K562 (cell line): Measurements from ENCODE around the gene NR6A1. TPM values are rescaled to one million over a fixed set of nuclear protein-coding genes. Genes with fewer than 3 reads are reported as not detected.

Experiments used
- ATAC-seq: fragments of 200-7000 bp; cut with Tn5 transposase; 3 replicates; pipeline ENCODE4 v1.9.1; 2020; ENCODE audit warnings: moderate library complexity
- BruUV-seq: library from RNA; stranded (reverse); fragments of 400-500 nt; replicated peaks from 2 replicates; lab custom pipeline; 2021; lab: Mats Ljungman, UMichigan
- CTCF ChIA-PET: fragments of 300-600 bp; formaldehyde crosslinking; extraction: SDS; loops from one replicate; lab custom pipeline; 2021; ENCODE audit warnings: low intra/inter-chr PET ratio; lab: Yijun Ruan, JAX
- POLR2A ChIA-PET: fragments of 300-600, 350-650 bp; sonication (Branson Sonifier 250); formaldehyde crosslinking; extraction: SDS; loops from one replicate; lab custom pipeline; 2021; ENCODE audit warnings: antibody characterized with exemption, inconsistent platforms; lab: Yijun Ruan, JAX
- DNase-seq, 4 experiments: peaks; one replicate each; pipeline versions ENCODE4 v3.0.0 to v3.0.0-alpha.2; 2011 to 2018; ENCODE audit warnings: low spot score in 3 of 4, mixed read lengths in 3 of 4; ENCODE audit errors: extremely low read depth in 1 of 4
- FAIRE-seq: peaks from 2 replicates; lab custom pipeline; 2011; peaks lifted over from hg19 to GRCh38; lab: Jason Lieb, UNC
- H2AFZ ChIP-seq: 2 replicates; pipeline ENCODE4 v1.6.0; 2011; ENCODE audit warnings: low read depth, low read length, control low read depth, inconsistent platforms
- H3K27ac ChIP-seq: fragments of 200-600 bp; 3 replicates; pipeline ENCODE4 v1.8.0; 2011; ENCODE audit warnings: low read depth, mild to moderate bottlenecking, control low read depth, inconsistent platforms, low read length, moderate library complexity, mixed read lengths; ENCODE audit errors: extremely low read depth
- H3K27me3 ChIP-seq, 2 experiments: fragments of 300-600 bp in 1 of 2; 2 replicates in 1 of 2; 3 replicates in 1 of 2; pipeline versions ENCODE4 v1.6.0 to v1.8.0; 2011; ENCODE audit warnings: inconsistent platforms in 2 of 2, low read length in 2 of 2, mild to moderate bottlenecking in 1 of 2, mixed read lengths in 1 of 2, moderate library complexity in 1 of 2; ENCODE audit not compliant: control insufficient read depth in 2 of 2, insufficient read depth in 2 of 2
- H3K36me3 ChIP-seq: fragments of 300-600 bp; 3 replicates; pipeline ENCODE4 v1.8.0; 2011; ENCODE audit warnings: mild to moderate bottlenecking, low read length, inconsistent platforms; ENCODE audit not compliant: control insufficient read depth, insufficient read depth
- H3K4me1 ChIP-seq, 2 experiments: fragments of 200-600 bp in 1 of 2; replicated peaks in 1 of 2; 2 replicates in 1 of 2; 3 replicates in 1 of 2; pipeline versions ENCODE4 v1.5.1 to v1.8.0; 2011; ENCODE audit warnings: inconsistent platforms in 2 of 2, low read length in 2 of 2, mild to moderate bottlenecking in 1 of 2, mixed read lengths in 1 of 2, moderate library complexity in 1 of 2; ENCODE audit not compliant: control insufficient read depth in 2 of 2, insufficient read depth in 2 of 2
- H3K4me2 ChIP-seq: 2 replicates; pipeline ENCODE4 v1.6.1; 2011; ENCODE audit warnings: low read length, control low read depth, inconsistent platforms, mixed read lengths; ENCODE audit not compliant: insufficient read depth
- H3K4me3 ChIP-seq: fragments of 200-600 bp; sonication (generic), shearing (Covaris generic); 2 replicates; pipeline ENCODE4 v1.5.1; 2016; ENCODE audit warnings: control low read depth, inconsistent platforms
- H3K79me2 ChIP-seq: fragments of 200-600 bp; 3 replicates; pipeline ENCODE4 v1.8.0; 2011; ENCODE audit warnings: low read length, inconsistent platforms; ENCODE audit not compliant: control insufficient read depth, insufficient read depth
- H3K9ac ChIP-seq, 2 experiments: 2 replicates each; pipeline versions ENCODE4 v1.6.0 to v1.6.1; 2011; ENCODE audit warnings: low read depth in 2 of 2, low read length in 2 of 2, control low read depth in 1 of 2, inconsistent platforms in 1 of 2, mild to moderate bottlenecking in 1 of 2, mixed read lengths in 1 of 2; ENCODE audit not compliant: insufficient read depth in 1 of 2
- H3K9me1 ChIP-seq: one replicate; pipeline ENCODE4 v1.6.0; 2011; ENCODE audit warnings: inconsistent platforms, mild to moderate bottlenecking, low read length, moderate library complexity; ENCODE audit not compliant: control insufficient read depth, insufficient read depth
- H3K9me3 ChIP-seq: replicated peaks from 2 replicates; pipeline ENCODE4 v1.5.1; 2011; ENCODE audit warnings: low read depth, low read length, inconsistent platforms; ENCODE audit not compliant: control insufficient read depth, insufficient read depth
- H4K20me1 ChIP-seq: replicated peaks from 2 replicates; pipeline ENCODE4 v1.6.1; 2011; ENCODE audit warnings: low read length, inconsistent platforms, mixed read lengths; ENCODE audit not compliant: control insufficient read depth, insufficient read depth
- E2F1 ChIP-seq: sonication (generic); formaldehyde crosslinking; IDR thresholded peaks from 2 replicates; pipeline ENCODE4 v1.8.1; 2023; ENCODE audit warnings: mild to moderate bottlenecking, missing genetic modification reagents, moderate library complexity
- PKNOX1 ChIP-seq: fragments of 450-650 bp; IDR thresholded peaks from 2 replicates; pipeline ENCODE4 v1.6.1; 2016
- SRF ChIP-seq, 2 experiments: fragments of 250-450, 450-650 bp in 1 of 2; sonication (Bioruptor Pico) in 1 of 2; sonication (generic) in 1 of 2; formaldehyde crosslinking; IDR thresholded peaks; 2 replicates each; pipeline versions ENCODE4 v1.5.0 to v1.5.1; 2020 to 2022; ENCODE audit warnings: mild to moderate bottlenecking in 1 of 2, missing genetic modification reagents in 1 of 2
- YY1 ChIP-seq, 3 experiments: IDR thresholded peaks; 2 replicates each; pipeline ENCODE4 v1.6.1; 2011; ENCODE audit warnings: low read length in 2 of 3, mild to moderate bottlenecking in 2 of 3, moderate library complexity in 2 of 3, borderline replicate concordance in 1 of 3, control low read depth in 1 of 3, low read depth in 1 of 3; ENCODE audit not compliant: insufficient read depth in 3 of 3, insufficient replicate concordance in 2 of 3, control insufficient read depth in 1 of 3, insufficient read length in 1 of 3; ENCODE audit errors: extremely low read depth in 1 of 3
- WGBS: fragments of 100-300 bp; shearing (Covaris generic); methylation state at CpG from one replicate; pipeline ENCODE4 v1.1.6; 2016; ENCODE audit warnings: low coverage, mixed read lengths; ENCODE audit not compliant: insufficient coverage; ENCODE audit errors: missing lambda C conversion rate; 5-methylcytosine and 5-hydroxymethylcytosine counted together
- in situ Hi-C: fragments of 300-500 bp; cut with MboI; formaldehyde crosslinking; loops from 4 replicates; pipeline ENCODE4 v1.15.0; 2018; ENCODE audit warnings: inconsistent platforms, mixed read lengths
- intact Hi-C: fragments of 100-400 bp; cut with micrococcal nuclease; formaldehyde crosslinking; loops from 2 replicates; pipeline ENCODE4 v1.14.2; 2022
- polyA plus RNA-seq, 8 experiments: library from polyadenylated mRNA; depleted of rRNA in 4 of 8; stranded (reverse) in 5 of 8; unstranded in 3 of 8; fragments of >200 nt; fragmentation: Nextera tagmentation in 2 of 8; fragmentation: Illumina TruSeq in 1 of 8; extraction: Ambion mirVana in 2 of 8; extraction: Trizol in 1 of 8; gene quantifications; 2 replicates each; pipeline versions ENCODE4 v1.2.1 to v1.2.3, GENCODE V29; 2011 to 2014; ENCODE audit warnings: inconsistent platforms in 1 of 8, missing spikeins in 1 of 8
- total RNA-seq, 7 experiments: library from RNA; depleted of rRNA in 6 of 7; stranded (reverse); fragments of >200 nt in 6 of 7; fragmentation: Illumina TruSeq in 2 of 7; extraction: Trizol in 2 of 7; gene quantifications; 2 replicates each; pipeline versions ENCODE4 v1.2.1 to v1.2.3, GENCODE V29; 2011 to 2021; ENCODE audit warnings: low replicate concordance in 1 of 7

Gene NR6A1
- total and polyA plus RNA-seq, 9 of the 15 experiments (the other 6 are each of a cell fraction or from before 2014, with no cell fraction given): 9.7 to 55.4 (median 28.3) TPM

- in situ Hi-C loops: no loop called here
- peaks cover 62% of the 10 kb centered on the region for H3K79me2 ChIP-seq
- FAIRE-seq: no peak
Observed at GRCh38 chr9:124654431-124654830, 116.7 kb downstream of the NR6A1 start.

More at GRCh38 chr9:124654431-124654830, 116.7 kb downstream of the NR6A1 start:
- no peaks in the 10 kb centered on the region for H3K27me3 ChIP-seq
- no peaks in the 10 kb centered on the region for H3K9me1 ChIP-seq
- no peak overlapping the region for H3K4me2 ChIP-seq
- DNase-seq: no peak
- intact Hi-C loops: no loop called here
- no peak for ATAC-seq
- H3K9me3 ChIP-seq: no peaks in the 10 kb centered on the region
- H3K9ac ChIP-seq: no peak overlapping the region
- BruUV-seq: no TSS peak
- ChIA-PET CTCF (no interaction called here), POLR2A (interaction anchor here (0.8 to 1.4 kb wide), 4 partner anchors 8 to 16 kb away, joined by 3 to 6 read pairs (median 4); no protein-coding TSS in a partner anchor)
- peaks cover 0 to 18% of the 10 kb centered on the region in 2 experiments; a peak in 3 of 5 replicates for H3K4me1 ChIP-seq
- WGBS: 69% methylated on average over 1 of the region's 1 CpG
- H3K36me3 ChIP-seq: peaks cover 2% of the 10 kb centered on the region; the same call in 1 of the 3 replicates
- TF ChIP-seq E2F1 (CRISPR knock-in tag) (no peak), SRF (CRISPR knock-in tag; IDR thresholded peaks at IDR 0.05) (no peak), PKNOX1 (peak; percentile 36), YY1 (IDR thresholded peaks at IDR 0.05; ENCODE audit: borderline replicate concordance in 1 of 3, control insufficient read depth in 1 of 3, extremely low read depth in 1 of 3, insufficient read depth in 3 of 3, insufficient read length in 1 of 3, insufficient replicate concordance in 2 of 3, low read depth in 1 of 3, low read length in 2 of 3) (peak in 1 of 3 experiments; percentile 36)
- H3K4me3 ChIP-seq: no peak overlapping the region
- no peaks in the 10 kb centered on the region for H4K20me1 ChIP-seq
- H2AFZ ChIP-seq: no peak overlapping the region
- H3K27ac ChIP-seq: no peak overlapping the region
